NK-92 (cell line): ENCODE results near the gene CSTPP1.
"Not testable (repeated sequence)": the region's sequence is repeated elsewhere in the genome, so short reads cannot be mapped to it uniquely, and the experiment has no call there.

Experiments used
- DNase-seq: peaks from one replicate; lab custom pipeline; 2025; ENCODE audit not compliant: unreplicated experiment; lab: John Stamatoyannopoulos, UW

The CSTPP1 gene

GRCh38 chr11:47034091-47034490, 97.5 kb downstream of the CSTPP1 start:
- DNase-seq: no peak

GRCh38 chr11:47035108-47035507, 98.5 kb downstream of the CSTPP1 start:
- no peak for DNase-seq

- no peak for DNase-seq
Observed at GRCh38 chr11:47044119-47044518, 107.6 kb downstream of the CSTPP1 start.

DNA sequence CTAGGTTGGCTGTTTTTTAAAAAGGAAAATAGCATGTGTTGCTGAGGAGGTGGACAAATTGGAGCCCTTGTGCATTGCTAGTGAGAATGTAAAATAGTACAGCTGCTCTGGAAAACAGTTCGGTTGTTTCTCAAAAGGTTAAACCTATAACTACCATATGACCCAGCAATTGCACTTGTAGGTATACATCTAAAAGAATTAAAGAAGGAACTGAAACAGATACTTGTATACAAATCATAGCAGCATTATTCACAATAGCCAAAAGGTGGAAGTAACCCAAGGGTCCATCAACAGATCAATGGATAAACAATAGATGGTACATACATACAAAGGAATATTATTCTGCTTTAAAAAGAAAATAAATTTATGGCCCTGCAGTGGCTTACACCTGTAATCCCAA, 111.4 kb downstream of the CSTPP1 start:
- no peak for DNase-seq

DNA sequence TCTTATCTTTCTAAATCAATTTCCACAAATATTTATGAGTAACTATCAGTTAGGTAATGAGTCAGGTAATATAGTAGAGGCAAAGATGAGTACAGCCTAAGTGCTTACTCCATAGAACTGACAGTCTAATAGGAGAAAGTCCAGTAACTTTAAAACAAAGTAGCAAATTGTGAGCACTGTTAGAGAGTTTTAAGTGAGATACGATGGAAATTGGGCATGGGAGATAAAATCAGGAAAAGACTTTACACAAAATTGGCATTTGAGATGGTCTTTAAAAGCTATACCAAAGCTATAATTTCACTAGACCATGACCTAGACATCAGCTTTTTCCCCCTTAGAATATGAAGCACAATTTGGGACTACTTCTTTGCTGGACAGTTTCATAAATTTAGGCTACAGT, 113.7 kb downstream of the CSTPP1 start:
- no peak for DNase-seq

DNA sequence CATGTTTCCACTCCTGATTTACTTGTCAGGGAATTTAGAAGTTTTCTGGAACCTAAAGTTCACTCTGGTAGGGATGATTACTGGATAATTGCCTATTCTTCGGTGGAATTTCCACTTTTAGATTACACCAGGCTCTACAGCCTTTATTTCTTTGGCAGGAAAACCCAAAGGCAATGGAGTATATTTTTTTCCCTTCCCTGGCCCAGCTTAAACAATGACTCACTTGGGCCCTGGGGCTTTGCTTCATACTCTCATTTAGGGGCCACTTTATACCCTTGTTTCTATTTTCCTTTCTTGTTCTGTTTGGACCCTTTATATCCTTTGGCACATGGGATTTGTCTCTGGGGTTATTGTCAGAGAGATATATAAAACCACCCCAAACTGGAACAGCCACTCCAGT, 114.7 kb downstream of the CSTPP1 start:
- no peak for DNase-seq

- no peak for DNase-seq
Observed at GRCh38 chr11:47052165-47052564, 115.6 kb downstream of the CSTPP1 start.

GRCh38 chr11:47052576-47052975, 116.0 kb downstream of the CSTPP1 start:
- no peak for DNase-seq

DNA sequence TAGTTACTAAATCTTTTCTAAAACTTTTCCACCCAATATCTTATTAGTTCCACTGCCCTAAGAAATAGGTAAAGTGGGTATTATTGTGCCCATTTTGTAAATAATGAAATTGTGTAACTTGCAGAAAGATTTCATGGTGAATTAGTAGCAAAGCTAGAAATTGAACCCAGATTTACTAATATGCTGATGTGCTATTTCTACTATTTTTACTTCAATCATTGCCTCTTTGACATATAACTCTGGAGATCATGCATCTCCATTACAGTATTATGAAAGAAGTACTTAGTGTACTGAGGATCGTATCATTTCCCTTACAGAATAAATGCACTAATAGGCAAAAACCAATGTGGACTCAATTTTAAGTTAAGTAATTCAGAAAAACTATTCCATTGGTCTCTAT, 119.0 kb downstream of the CSTPP1 start:
- no peak for DNase-seq

- DNase-seq: no peak
Observed at GRCh38 chr11:47056261-47056915, 119.8 kb downstream of the CSTPP1 start.

GRCh38 chr11:47057365-47057764, 120.8 kb downstream of the CSTPP1 start:
- DNase-seq: no peak

GRCh38 chr11:47060807-47061206, 124.2 kb downstream of the CSTPP1 start:
- no peak for DNase-seq

DNA sequence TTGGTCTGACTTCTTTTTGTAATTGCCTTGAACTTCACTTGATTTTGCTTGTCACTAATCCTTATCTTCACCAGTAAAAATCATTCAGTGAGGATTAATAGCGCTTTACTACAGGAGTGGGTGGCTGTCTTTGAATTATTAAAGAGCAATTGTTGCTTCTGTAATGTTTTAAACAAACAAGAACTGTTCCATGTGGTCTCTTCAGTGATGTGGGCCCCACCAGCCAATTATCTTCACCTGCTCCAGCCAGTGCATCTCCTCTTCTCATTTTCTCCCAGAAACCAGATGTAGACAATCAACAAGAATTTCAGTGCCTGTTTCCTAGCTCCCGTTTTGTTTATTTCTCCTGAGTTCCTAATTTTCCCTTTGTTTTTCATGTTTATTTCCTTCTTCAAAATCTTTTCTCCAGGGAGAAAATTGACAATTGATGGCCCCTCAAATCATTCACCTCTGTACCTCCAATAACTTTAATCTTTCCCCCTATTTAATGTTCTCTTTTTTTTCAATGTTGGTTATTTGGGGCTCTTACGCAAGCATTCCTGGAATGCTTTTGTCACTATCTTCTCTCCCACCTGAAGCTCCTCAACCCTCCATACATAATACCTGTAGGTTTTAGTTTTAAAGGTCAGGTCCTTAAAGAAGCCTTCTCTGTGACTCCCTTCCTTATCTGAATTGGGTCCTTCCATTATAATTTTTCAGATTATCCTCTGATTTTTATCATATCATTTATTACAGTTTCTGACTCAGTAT, 125.0 kb downstream of the CSTPP1 start:
- DNase-seq: no peak

DNA sequence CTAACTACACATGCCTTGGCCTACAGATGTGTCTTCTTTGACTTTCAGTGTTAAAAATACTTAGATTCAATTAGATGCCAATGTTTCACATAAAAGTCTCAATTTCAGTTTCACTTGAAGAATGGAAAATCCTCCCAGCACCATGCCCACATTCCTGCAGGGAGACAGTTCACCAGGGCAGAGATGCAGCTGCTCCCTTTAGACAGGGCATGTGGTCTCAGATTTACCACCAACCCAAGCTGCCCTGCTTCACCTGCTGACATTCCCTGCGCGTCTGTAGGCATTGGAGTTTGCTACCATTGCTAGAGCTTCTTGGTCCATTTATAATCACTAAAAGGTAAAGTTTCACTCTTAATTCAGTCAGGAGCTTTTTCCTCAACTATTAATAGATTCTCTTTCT, 126.2 kb downstream of the CSTPP1 start:
- no peak for DNase-seq

- no peak for DNase-seq
Observed at GRCh38 chr11:47067401-47067800, 130.8 kb downstream of the CSTPP1 start.

DNA sequence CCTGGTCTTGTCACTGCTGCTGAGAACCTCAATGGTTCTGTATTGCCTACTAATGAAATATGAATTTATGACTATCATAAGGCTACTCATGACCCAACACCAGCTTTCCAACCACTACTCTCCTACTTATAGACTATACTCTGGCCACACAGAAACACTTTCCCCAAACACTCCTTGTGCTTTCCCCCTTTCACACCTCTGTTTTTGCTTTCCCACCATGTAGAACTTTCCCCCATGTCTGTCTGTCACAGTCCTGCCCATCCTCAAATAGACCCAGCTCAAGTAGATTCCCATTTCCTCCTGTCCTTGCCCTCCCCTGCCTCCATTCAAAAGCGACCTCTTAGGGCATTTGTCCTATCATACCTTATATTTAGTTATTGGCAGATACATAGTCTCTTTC, 134.2 kb downstream of the CSTPP1 start:
- DNase-seq: no peak

DNA sequence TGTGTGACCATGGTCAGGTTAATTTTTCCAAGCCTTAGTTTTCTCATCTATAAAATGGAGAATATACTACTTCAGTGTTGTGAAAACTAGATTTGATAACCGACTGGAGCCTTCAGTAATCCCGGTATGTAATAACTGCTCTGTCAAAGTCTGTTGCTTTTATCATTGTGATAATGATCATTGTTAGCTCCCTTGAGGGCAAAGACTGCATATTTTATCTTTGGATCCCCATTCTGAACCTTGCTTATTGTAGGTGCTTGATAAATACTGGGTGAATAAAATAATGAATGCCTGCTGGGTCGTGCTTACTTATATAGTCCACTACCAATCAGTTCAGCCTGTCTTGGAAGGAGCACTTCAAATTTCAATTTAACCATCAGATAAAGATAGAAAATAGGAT, 134.8 kb downstream of the CSTPP1 start:
- no peak for DNase-seq

DNA sequence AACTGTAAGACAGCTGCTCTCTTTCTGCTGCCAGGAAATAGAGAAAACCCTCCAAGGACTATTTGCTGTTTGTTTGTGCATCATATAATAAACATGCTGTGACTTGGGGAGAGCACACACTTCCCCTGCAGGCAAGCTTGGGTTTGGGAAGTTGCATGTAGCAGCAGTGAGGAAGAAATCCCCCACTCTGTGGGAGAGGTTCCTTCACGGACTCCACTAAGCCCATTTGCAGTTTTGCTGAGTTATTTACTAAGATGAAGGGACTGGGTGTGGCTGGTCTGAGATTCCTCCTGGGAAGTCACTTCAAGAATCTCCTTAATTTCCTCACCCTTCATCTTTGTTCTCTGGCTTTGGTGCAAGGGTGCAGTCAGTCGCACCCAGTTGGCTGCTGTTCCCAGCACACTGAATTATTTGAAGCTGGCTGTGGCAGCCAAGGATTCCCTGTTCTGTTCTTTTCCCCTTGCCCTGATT, 135.3 kb downstream of the CSTPP1 start:
- no peak for DNase-seq

- no peak for DNase-seq
Observed at GRCh38 chr11:47078751-47079521, 142.4 kb downstream of the CSTPP1 start.

DNA sequence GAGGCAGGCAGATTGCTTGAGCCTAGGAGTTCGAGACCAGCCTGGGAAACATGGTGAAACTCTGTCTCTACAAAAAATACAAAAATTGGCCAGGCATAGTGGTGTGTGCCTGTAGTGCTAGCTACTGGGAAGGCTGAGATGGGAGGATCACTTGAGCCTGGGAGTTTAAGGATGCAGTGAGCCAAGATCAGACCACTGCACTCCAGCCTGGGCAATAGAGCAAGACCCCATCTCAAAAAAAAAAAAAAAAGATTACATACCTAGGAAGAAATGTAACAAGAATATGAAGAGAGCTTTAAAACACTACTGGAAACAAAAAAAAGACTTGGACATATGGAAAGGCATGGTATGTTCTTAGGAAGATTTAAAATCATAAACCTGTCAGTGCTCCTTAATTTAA, 144.2 kb downstream of the CSTPP1 start:
- not testable (repeated sequence) for DNase-seq

DNA sequence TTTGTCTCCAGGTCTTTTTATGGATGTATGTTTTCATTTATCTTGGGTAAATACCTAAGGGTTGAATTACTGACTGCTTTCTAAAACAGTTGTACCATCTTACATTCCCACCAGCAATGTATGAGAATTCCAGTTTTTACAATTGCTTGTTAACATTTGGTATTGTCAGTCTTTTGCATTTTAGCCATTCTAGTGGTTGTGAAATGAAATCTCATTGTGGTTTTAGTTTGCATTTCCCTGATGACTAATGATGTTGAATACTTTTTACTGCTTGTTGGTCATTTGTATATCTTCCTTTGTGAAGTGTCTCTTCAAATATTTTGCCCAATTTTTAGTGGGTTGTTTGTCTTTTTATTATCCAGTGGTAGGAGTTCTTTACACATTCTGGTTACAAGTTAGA, 147.4 kb downstream of the CSTPP1 start:
- no peak for DNase-seq

DNA sequence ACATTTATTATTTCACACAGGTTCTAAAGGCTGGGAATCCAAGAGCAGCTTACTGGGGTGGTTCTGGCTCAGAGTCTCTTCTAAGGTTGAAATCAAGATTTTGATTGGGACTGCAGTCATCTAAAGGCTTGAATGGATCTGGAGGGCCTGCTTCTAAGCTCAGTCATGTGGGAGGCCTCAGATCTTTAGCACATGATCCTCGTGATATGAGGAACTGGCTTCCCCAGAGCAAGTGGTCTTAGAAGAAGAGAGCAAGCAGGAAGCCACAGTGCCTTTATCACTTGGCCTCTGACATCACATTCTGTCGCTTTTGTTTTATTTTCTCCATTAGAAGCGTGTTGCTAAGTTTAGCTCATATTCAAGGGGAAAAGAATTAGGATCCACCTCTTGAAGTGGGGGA, 151.2 kb downstream of the CSTPP1 start:
- no peak for DNase-seq
